Measurements from ENCODE around the gene PRKCB. TPM values are rescaled to one million over a fixed set of nuclear protein-coding genes. Genes with fewer than 3 reads are reported as not detected.

The PRKCB gene
- polyA plus RNA-seq, 1 experiment = not detected

DNA sequence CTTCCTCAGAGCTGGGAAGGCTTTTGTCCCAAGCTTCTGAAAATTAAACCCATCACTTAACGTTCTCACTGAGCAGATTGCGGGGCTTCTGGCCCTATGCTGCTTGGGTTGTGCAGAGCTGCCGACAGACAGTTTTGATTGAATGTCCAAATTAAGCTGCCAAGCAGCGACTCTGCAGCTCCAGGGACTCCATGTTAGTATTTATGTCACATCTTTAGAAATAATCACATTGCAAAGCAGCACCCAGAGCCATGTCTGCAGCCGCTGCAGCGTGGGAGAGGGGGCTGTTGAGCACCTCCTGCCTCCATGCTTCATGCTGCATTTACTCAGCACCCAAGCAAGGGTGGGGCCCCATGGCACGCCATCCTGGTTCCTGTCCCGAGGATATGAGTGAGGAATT, 242.2 kb downstream of the PRKCB start:
- Histone ChIP-seq H3K4me3 (ENCODE audit: low read depth, low read length) (no peak overlapping the region), H3K9me3 (ENCODE audit: control insufficient read depth, insufficient read depth, low read length) (no peaks in the 10 kb centered on the region), H3K27me3 (ENCODE audit: control insufficient read depth, insufficient read depth, low read length) (no peaks in the 10 kb centered on the region), H3K27ac (ENCODE audit: low read depth, low read length) (no peak overlapping the region)
- TF ChIP-seq CTCF (IDR thresholded peaks at IDR 0.05; ENCODE audit: low read depth, low read length) = no peak
- DNase-seq (ENCODE audit: low read depth, low spot score) = no peak
- POLR2A ChIA-PET = no interaction called here
- CTCF ChIA-PET = interaction anchor here (1.2 kb wide), 1 partner anchor 68 kb away, joined by 3 read pairs; no protein-coding TSS in a partner anchor

DNA sequence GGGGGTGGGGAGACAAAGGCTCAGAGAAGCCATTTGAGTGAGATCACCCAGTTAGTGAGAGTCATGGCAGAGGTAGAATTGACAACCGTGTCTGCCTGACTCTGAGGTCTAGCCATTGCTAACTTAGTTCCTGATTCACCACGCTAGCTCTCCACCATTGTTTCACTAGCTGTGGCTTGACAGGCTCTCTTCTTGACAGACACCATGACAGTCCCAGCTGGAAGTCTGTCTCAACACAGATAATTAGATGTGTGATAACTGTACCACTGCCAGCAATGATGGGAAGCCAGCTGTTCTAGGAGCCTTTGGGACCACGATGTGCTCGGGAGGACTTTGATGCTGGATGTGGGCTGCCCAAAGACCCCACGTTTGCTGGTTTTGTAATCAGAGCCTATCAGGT, 249.9 kb downstream of the PRKCB start:
- no peak overlapping the region for H3K4me3 ChIP-seq (ENCODE audit: low read depth, low read length)
- no peak overlapping the region for H3K27ac ChIP-seq (ENCODE audit: low read depth, low read length)
- ChIA-PET POLR2A (no interaction called here), CTCF (interaction anchor here (0.8 kb wide), 1 partner anchor 419 kb away, joined by 3 read pairs; no protein-coding TSS in a partner anchor)
- H3K27me3 ChIP-seq (ENCODE audit: control insufficient read depth, insufficient read depth, low read length) = no peaks in the 10 kb centered on the region
- H3K9me3 ChIP-seq (ENCODE audit: control insufficient read depth, insufficient read depth, low read length) = no peaks in the 10 kb centered on the region
- DNase-seq (ENCODE audit: low read depth, low spot score) = no peak
- no peak for TF ChIP-seq CTCF (IDR thresholded peaks at IDR 0.05; ENCODE audit: low read depth, low read length)

DNA sequence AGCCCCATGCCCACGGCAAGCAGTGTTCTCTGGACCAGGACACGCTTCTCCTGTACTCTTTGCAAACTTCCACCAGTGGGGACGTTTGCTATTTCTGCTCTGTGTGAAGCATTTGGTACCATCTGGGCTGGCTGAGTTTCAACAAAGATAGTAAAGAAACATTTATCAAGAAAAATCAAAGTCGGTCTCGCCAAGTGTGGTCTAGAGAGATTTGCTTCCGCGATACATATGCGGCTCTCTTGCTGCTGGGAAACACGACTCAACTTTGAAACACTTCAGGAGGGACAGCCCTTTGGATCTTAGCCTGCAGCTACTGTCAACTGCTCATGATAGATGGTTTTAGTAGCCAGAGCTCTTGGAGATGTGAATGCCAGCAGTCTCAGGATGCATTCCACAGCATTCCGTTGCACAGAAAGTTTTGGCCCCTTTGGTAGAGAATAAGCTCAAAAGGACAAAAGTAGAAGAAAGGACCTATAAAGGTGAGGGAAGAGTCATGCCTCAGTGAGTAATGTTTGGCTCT, 252.2 kb downstream of the PRKCB start:
- no peak for DNase-seq (ENCODE audit: low read depth, low spot score)
- ChIA-PET POLR2A (no interaction called here), CTCF (no interaction called here)
- no peaks in the 10 kb centered on the region for H3K27me3 ChIP-seq (ENCODE audit: control insufficient read depth, insufficient read depth, low read length)
- no peaks in the 10 kb centered on the region for H3K9me3 ChIP-seq (ENCODE audit: control insufficient read depth, insufficient read depth, low read length)
- no peak overlapping the region for H3K27ac ChIP-seq (ENCODE audit: low read depth, low read length)
- no peak for TF ChIP-seq CTCF (IDR thresholded peaks at IDR 0.05; ENCODE audit: low read depth, low read length)
- no peak overlapping the region for H3K4me3 ChIP-seq (ENCODE audit: low read depth, low read length)

- H3K27me3 ChIP-seq (ENCODE audit: control insufficient read depth, insufficient read depth, low read length) = no peaks in the 10 kb centered on the region
- TF ChIP-seq CTCF (IDR thresholded peaks at IDR 0.05; ENCODE audit: low read depth, low read length) = no peak
- DNase-seq (ENCODE audit: low read depth, low spot score) = no peak
- no peak overlapping the region for H3K27ac ChIP-seq (ENCODE audit: low read depth, low read length)
- H3K4me3 ChIP-seq (ENCODE audit: low read depth, low read length) = no peak overlapping the region
- H3K9me3 ChIP-seq (ENCODE audit: control insufficient read depth, insufficient read depth, low read length) = no peaks in the 10 kb centered on the region
- ChIA-PET POLR2A (no interaction called here), CTCF (interaction anchor here (0.6 kb wide), 1 partner anchor 18 kb away, joined by 4 read pairs; no protein-coding TSS in a partner anchor)
Observed at GRCh38 chr16:24088767-24089166, 253.0 kb downstream of the PRKCB start.

DNA sequence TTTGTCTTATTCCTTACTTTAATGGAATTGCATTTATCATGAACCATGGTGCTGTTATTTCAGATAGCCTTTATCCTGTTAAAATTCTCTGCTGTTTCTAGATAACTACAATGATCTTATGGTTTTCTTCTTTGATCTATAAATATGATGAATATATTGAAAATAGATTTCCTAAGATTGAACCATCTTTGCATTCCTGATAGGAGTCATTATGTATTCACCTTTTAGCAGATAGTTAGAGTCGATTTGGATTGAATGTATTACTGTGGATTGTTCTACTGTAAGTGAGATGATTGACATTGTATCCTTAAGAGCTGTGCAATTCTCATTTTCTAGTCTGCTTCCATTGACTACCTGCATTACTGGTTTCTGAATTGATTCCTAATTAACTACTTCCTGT, 255.3 kb downstream of the PRKCB start:
- CTCF ChIA-PET = no interaction called here
- POLR2A ChIA-PET = no interaction called here

More for the DNA sequence above, 255.3 kb downstream of the PRKCB start:
- Histone ChIP-seq H3K27me3 (ENCODE audit: control insufficient read depth, insufficient read depth, low read length) (no peaks in the 10 kb centered on the region), H3K27ac (ENCODE audit: low read depth, low read length) (no peak overlapping the region), H3K9me3 (ENCODE audit: control insufficient read depth, insufficient read depth, low read length) (no peaks in the 10 kb centered on the region), H3K4me3 (ENCODE audit: low read depth, low read length) (no peak overlapping the region)
- no peak for TF ChIP-seq CTCF (IDR thresholded peaks at IDR 0.05; ENCODE audit: low read depth, low read length)
- no peak for DNase-seq (ENCODE audit: low read depth, low spot score)

Measured in AG04450 (cell line).